DND-41 (cell line): Measurements from ENCODE around the gene DOCK4.

Source experiments
- ATAC-seq: fragments of 200-7000 bp; cut with Tn5 transposase; 3 replicates; pipeline ENCODE4 v1.9.1; 2021; ENCODE audit warnings: low read depth; ENCODE audit not compliant: insufficient read depth
- DNase-seq: peaks from one replicate; pipeline ENCODE4 v3.0.0-alpha.2; 2020
- H2AFZ ChIP-seq: 2 replicates; pipeline ENCODE4 v1.6.0; 2012; ENCODE audit warnings: low read depth, low read length
- H3K27ac ChIP-seq: 2 replicates; pipeline ENCODE4 v1.5.1; 2012; ENCODE audit warnings: low read length, inconsistent platforms
- H3K27me3 ChIP-seq: fragments of 200-600 bp; sonication (generic); 2 replicates; pipeline ENCODE4 v1.6.0; 2012; ENCODE audit warnings: low read length, mild to moderate bottlenecking, inconsistent platforms; ENCODE audit not compliant: insufficient read depth, poor library complexity
- H3K36me3 ChIP-seq: 2 replicates; pipeline ENCODE4 v1.5.1; 2012; ENCODE audit warnings: low read length, inconsistent platforms; ENCODE audit not compliant: insufficient read depth
- H3K4me1 ChIP-seq: 2 replicates; pipeline ENCODE4 v1.5.1; 2012; ENCODE audit warnings: mild to moderate bottlenecking, low read length; ENCODE audit not compliant: insufficient read depth
- H3K4me2 ChIP-seq: 2 replicates; pipeline ENCODE4 v1.6.0; 2012; ENCODE audit warnings: mild to moderate bottlenecking, moderate library complexity, low read length, inconsistent platforms; ENCODE audit not compliant: insufficient read depth
- H3K4me3 ChIP-seq, 2 experiments: fragments of 200-600 bp in 1 of 2; shearing (Covaris generic) in 1 of 2; 2 replicates each; pipeline ENCODE4 v1.5.1; 2012 to 2016; ENCODE audit warnings: inconsistent platforms in 2 of 2, low read length in 2 of 2, mild to moderate bottlenecking in 2 of 2, low read depth in 1 of 2, moderate library complexity in 1 of 2
- H3K79me2 ChIP-seq: 2 replicates; pipeline ENCODE4 v1.6.0; 2012; ENCODE audit warnings: low read length, inconsistent platforms; ENCODE audit not compliant: insufficient read depth
- H3K9ac ChIP-seq: 2 replicates; pipeline ENCODE4 v1.6.0; 2012; ENCODE audit warnings: low read depth, mild to moderate bottlenecking, inconsistent platforms, low read length, moderate library complexity
- H3K9me3 ChIP-seq: 2 replicates; pipeline ENCODE4 v1.5.1; 2012; ENCODE audit warnings: low read length, moderate library complexity, mild to moderate bottlenecking, inconsistent platforms; ENCODE audit not compliant: insufficient read depth, severe bottlenecking
- H4K20me1 ChIP-seq: 2 replicates; pipeline ENCODE4 v1.6.0; 2012; ENCODE audit warnings: low read length; ENCODE audit not compliant: insufficient read depth
- CTCF ChIP-seq: IDR thresholded peaks from 2 replicates; pipeline ENCODE4 v1.5.1; 2012; ENCODE audit warnings: borderline replicate concordance, low read length, moderate library complexity, mild to moderate bottlenecking; ENCODE audit not compliant: poor library complexity, severe bottlenecking; ENCODE audit errors: extremely low read depth
- EZH2 ChIP-seq: IDR thresholded peaks from 3 replicates; pipeline ENCODE4 v1.6.1; 2012; ENCODE audit warnings: borderline replicate concordance, low read depth, mild to moderate bottlenecking, moderate library complexity, low read length, inconsistent platforms; ENCODE audit not compliant: severe bottlenecking

Gene DOCK4

GRCh38 chr7:112058686-112059085 is 147.5 kb downstream of the DOCK4 start:
- no peaks in the 10 kb centered on the region for H3K4me1 ChIP-seq
- H3K4me2 ChIP-seq: no peak overlapping the region

GRCh38 chr7:112056409-112056808 is 149.8 kb downstream of the DOCK4 start:
- no peaks in the 10 kb centered on the region for H3K79me2 ChIP-seq
- H3K4me1 ChIP-seq: no peaks in the 10 kb centered on the region
- no peak overlapping the region for H3K9ac ChIP-seq
- H3K4me3 ChIP-seq: no peak overlapping the region
- H3K27me3 ChIP-seq: no peaks in the 10 kb centered on the region
- TF ChIP-seq CTCF: no peak
- no peak for TF ChIP-seq EZH2
- H2AFZ ChIP-seq: no peak overlapping the region
- no peak overlapping the region for H3K4me2 ChIP-seq
- H3K36me3 ChIP-seq: no peaks in the 10 kb centered on the region
- DNase-seq (no peak), ATAC-seq (no peak)
- no peak overlapping the region for H3K27ac ChIP-seq
- H4K20me1 ChIP-seq: no peaks in the 10 kb centered on the region
- H3K9me3 ChIP-seq: no peaks in the 10 kb centered on the region

More at GRCh38 chr7:112058686-112059085, 147.5 kb downstream of the DOCK4 start:
- Histone ChIP-seq H3K9ac (no peak overlapping the region), H3K79me2 (no peaks in the 10 kb centered on the region), H4K20me1 (no peaks in the 10 kb centered on the region), H3K27ac (no peak overlapping the region), H3K36me3 (no peaks in the 10 kb centered on the region), H3K27me3 (no peaks in the 10 kb centered on the region), H3K4me3 (no peak overlapping the region), H3K9me3 (no peaks in the 10 kb centered on the region), H2AFZ (no peak overlapping the region)
- ATAC-seq: no peak
- no peak for DNase-seq
- TF ChIP-seq EZH2 (no peak), CTCF (no peak)

GRCh38 chr7:112053737-112054069 is 152.5 kb downstream of the DOCK4 start:
- Histone ChIP-seq H3K9me3 (no peaks in the 10 kb centered on the region), H3K27me3 (no peaks in the 10 kb centered on the region), H3K27ac (no peak overlapping the region), H3K36me3 (no peaks in the 10 kb centered on the region), H4K20me1 (no peaks in the 10 kb centered on the region), H3K4me2 (no peak overlapping the region), H2AFZ (no peak overlapping the region), H3K9ac (no peak overlapping the region), H3K4me1 (no peaks in the 10 kb centered on the region), H3K4me3 (no peak overlapping the region), H3K79me2 (no peaks in the 10 kb centered on the region)
- TF ChIP-seq EZH2 (no peak), CTCF (no peak)
- DNase-seq (no peak), ATAC-seq (no peak)

- Histone ChIP-seq H3K4me2 (no peak overlapping the region), H2AFZ (no peak overlapping the region), H3K27ac (no peak overlapping the region), H3K9me3 (no peaks in the 10 kb centered on the region), H3K4me3 (no peak overlapping the region), H3K27me3 (no peaks in the 10 kb centered on the region), H3K79me2 (no peaks in the 10 kb centered on the region), H3K4me1 (no peaks in the 10 kb centered on the region), H3K36me3 (no peaks in the 10 kb centered on the region), H4K20me1 (no peaks in the 10 kb centered on the region), H3K9ac (no peak overlapping the region)
- DNase-seq: no peak
- ATAC-seq: no peak
- TF ChIP-seq CTCF: no peak
Measured at GRCh38 chr7:112052993-112053736, 153.0 kb downstream of the DOCK4 start.
